SK-N-MC (cell line): Measurements from ENCODE around the gene BRAP.
"Not testable (repeated sequence)": the region's sequence is repeated elsewhere in the genome, so short reads cannot be mapped to it uniquely, and the experiment has no call there.

Source experiments
- DNase-seq: peaks from one replicate; pipeline ENCODE4 v3.0.0-alpha.2; 2011; ENCODE audit warnings: low read depth, low spot score
- H3K27ac ChIP-seq: fragments of 200-600 bp; sonication (generic); 2 replicates; pipeline ENCODE4 v1.5.1; 2016; ENCODE audit warnings: mixed run types
- H3K36me3 ChIP-seq: fragments of 200-600 bp; sonication (generic); 2 replicates; pipeline ENCODE4 v1.6.1; 2017; ENCODE audit warnings: antibody characterized with exemption, low read length, mixed read lengths; ENCODE audit not compliant: insufficient read depth
- H3K4me3 ChIP-seq: fragments of 200-600 bp; sonication (generic); 2 replicates; pipeline ENCODE4 v1.5.1; 2016
- H3K9ac ChIP-seq: fragments of 200-600 bp; sonication (generic); 2 replicates; pipeline ENCODE4 v1.8.0; 2017; ENCODE audit warnings: mixed run types, mixed read lengths; ENCODE audit not compliant: insufficient read length
- H3K9me3 ChIP-seq: fragments of 200-600 bp; sonication (generic); 2 replicates; pipeline ENCODE4 v1.6.1; 2017; ENCODE audit warnings: low read depth, mild to moderate bottlenecking, antibody characterized with exemption, low read length, moderate library complexity, mixed read lengths
- EZH2 ChIP-seq: fragments of 200-600 bp; sonication (generic); IDR thresholded peaks from one replicate; pipeline ENCODE4 v1.6.1; 2017; ENCODE audit warnings: antibody characterized with exemption
- FOXP2 ChIP-seq: optimal IDR thresholded peaks from 2 replicates; pipeline ENCODE3; 2011; ENCODE audit warnings: mild to moderate bottlenecking, moderate library complexity; ENCODE audit not compliant: insufficient read depth; ENCODE audit errors: extremely low read length, control extremely low read depth
- POLR2AphosphoS5 ChIP-seq: IDR thresholded peaks from 2 replicates; pipeline ENCODE4 v1.6.1; 2012; ENCODE audit warnings: mild to moderate bottlenecking, low read depth, low read length, borderline replicate concordance

Gene BRAP, protein sequence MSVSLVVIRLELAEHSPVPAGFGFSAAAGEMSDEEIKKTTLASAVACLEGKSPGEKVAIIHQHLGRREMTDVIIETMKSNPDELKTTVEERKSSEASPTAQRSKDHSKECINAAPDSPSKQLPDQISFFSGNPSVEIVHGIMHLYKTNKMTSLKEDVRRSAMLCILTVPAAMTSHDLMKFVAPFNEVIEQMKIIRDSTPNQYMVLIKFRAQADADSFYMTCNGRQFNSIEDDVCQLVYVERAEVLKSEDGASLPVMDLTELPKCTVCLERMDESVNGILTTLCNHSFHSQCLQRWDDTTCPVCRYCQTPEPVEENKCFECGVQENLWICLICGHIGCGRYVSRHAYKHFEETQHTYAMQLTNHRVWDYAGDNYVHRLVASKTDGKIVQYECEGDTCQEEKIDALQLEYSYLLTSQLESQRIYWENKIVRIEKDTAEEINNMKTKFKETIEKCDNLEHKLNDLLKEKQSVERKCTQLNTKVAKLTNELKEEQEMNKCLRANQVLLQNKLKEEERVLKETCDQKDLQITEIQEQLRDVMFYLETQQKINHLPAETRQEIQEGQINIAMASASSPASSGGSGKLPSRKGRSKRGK

DNA sequence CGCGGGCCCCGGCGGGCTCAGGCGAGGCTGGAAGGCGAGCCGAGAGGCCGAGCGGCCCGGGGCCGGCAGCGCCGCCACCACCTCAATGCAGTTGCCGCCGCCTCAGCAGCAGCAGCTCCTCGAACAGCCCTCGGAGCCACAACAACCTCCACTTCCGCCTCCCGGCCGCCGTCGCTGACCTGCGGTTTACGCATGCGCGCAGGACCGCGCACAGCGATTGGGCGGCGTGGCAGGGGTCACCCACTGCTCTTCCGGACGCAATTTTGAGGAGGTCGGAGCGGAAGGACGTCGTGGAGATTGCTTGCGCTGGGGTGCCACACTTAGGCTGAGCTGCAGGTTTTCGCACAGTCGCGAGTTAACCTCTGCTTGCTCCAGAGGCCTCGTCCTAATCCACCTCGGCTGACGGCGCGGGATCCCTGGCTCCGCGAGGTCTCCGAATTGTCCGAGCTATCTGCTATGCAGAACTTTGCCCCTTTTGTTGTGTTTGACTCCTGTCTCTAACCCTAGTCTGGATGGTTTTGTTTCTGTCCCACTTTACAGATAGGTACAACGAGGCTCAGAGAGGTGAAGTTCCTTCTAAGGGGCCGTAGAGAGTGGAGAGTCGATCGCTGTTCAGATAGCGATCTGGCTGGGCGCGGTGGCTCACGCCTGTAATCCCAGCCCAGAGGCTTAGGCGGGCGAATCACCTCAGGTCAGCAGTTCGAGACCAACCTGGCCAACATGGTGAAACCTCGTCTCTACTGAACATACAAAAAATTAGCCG lies at the start of gene BRAP, which contains the start of gene ACAD10:
Gene BRAP (minus strand): TSS at position 146 of the 763 bp plus-strand sequence. CDS start 164 bp downstream, outside the sequence.
Gene ACAD10 (plus strand): TSS at position 243 of the 763 bp plus-strand sequence. CDS start 6,657 bp downstream, outside the sequence.
- Histone ChIP-seq H3K9me3 (no peaks in the 10 kb centered on the region), H3K27ac (peak within 1 kb of the TSS; percentile 75; the same call in 1 of the 2 replicates), H3K4me3 (peak within 1 kb of the TSS; percentile 96), H3K9ac (peak within 1 kb of the TSS; percentile 97), H3K36me3 (peaks cover 19% of the 10 kb centered on the region)
- TF ChIP-seq FOXP2 (no peak), EZH2 (no peak), POLR2AphosphoS5 (peak; percentile 97)
- peak; percentile 44 for DNase-seq

DNA sequence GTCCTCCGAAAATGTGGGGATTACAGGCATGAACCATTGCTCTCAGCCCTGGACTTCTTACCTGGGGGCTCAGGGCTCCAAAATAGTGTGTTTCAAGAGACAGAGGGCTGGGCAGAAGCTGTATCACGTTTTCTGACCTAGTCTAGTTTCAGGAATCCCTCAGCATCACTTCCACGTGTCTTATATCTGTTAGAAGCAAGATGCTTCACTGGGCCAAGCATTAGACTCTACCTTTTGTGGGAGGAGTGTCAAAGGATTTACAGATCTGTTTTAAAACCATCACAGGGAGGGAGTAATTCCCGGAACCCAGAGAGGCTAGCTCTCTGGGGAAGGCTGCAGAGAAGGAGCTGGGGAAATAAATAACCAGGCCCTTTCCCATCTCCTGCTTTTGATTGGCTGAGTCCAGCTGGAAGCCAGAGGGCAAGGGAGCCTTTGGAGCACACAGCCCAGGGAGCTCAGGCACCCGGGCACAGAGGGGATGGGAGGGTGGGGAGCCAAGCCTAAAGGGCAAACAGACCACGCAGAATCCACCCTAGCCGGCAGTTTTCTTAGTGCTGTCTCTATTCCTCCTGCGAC lies 47.7 kb upstream of the BRAP start:
- Histone ChIP-seq H3K9ac (no peak overlapping the region), H3K9me3 (no peaks in the 10 kb centered on the region), H3K36me3 (peaks cover 5% of the 10 kb centered on the region; the same call in 1 of the 2 replicates), H3K4me3 (no peak overlapping the region), H3K27ac (no peak overlapping the region)
- no peak for DNase-seq
- TF ChIP-seq EZH2 (no peak), POLR2AphosphoS5 (no peak), FOXP2 (no peak)

DNA sequence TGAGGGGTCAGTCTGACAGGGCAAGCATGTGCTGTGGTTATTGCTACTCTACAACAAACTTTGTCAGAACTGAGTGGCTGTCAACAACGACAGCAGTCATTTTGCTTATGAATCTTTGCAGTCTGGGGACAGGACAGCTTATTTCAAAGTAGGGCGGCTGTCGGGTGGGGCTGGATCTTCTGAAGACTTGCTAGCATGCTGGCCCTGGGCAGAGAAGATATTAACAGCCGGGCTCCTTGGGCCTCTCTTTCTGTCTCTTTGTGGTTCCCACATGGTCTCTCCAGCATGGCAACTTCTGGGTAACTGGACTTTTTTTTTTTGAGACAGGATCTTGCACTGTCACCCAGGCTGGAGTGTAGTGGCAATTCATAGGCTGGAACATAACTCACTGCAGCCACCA lies 47.0 kb upstream of the BRAP start:
- no peak overlapping the region for H3K27ac ChIP-seq
- H3K36me3 ChIP-seq, result peaks cover 5% of the 10 kb centered on the region; the same call in 1 of the 2 replicates
- no peak overlapping the region for H3K9ac ChIP-seq
- no peaks in the 10 kb centered on the region for H3K9me3 ChIP-seq
- TF ChIP-seq POLR2AphosphoS5 (no peak), FOXP2 (no peak), EZH2 (no peak)
- no peak for DNase-seq
- no peak overlapping the region for H3K4me3 ChIP-seq

DNA sequence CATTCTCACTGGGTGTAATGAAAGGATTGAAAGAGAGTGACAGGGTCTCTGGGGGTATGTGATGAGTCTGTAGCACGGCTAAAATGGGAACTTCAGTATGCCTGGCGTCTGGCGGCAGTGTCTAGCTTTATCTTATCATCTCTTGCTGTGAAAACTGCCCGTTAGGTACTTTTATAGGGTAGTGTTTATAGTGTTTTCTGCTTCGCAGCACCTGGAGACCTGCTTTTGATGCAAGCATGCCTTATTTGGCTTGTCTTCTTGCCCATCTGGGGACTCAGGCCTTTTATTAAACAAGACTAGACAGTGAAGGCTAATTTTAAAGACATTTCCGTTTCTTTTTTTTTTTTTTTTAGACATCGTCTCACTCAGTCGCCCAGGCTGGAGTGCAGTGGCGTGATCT lies 44.7 kb upstream of the BRAP start:
- no peak for DNase-seq
- TF ChIP-seq FOXP2, result no peak
- no peak for TF ChIP-seq EZH2
- TF ChIP-seq POLR2AphosphoS5, result no peak
- Histone ChIP-seq H3K4me3 (no peak overlapping the region), H3K9ac (no peak overlapping the region), H3K36me3 (no peaks in the 10 kb centered on the region), H3K9me3 (no peaks in the 10 kb centered on the region), H3K27ac (no peak overlapping the region)

DNA sequence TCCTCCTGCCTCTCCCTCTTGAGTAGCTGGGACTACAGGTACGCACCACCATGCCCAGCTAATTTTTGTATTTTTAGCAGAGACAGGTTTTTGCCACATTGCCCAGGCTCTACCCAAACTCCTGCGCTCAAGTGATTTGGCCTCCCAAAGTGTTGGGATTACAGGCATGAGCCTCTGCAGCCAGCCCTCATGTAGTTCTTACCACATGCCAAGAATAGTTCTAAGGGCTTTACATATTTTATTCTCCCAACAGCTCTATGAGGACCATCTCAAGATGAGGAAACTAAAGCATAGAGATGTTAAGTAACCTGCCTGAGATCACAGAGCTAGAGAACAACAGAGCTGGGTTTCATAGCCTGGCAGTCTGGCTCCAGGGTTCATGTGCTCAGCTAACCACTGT lies 43.0 kb upstream of the BRAP start:
- Histone ChIP-seq H3K27ac (no peak overlapping the region), H3K36me3 (no peaks in the 10 kb centered on the region), H3K4me3 (no peak overlapping the region), H3K9ac (no peak overlapping the region), H3K9me3 (no peaks in the 10 kb centered on the region)
- DNase-seq, result no peak
- TF ChIP-seq POLR2AphosphoS5, result no peak
- no peak for TF ChIP-seq EZH2
- TF ChIP-seq FOXP2, result no peak

DNA sequence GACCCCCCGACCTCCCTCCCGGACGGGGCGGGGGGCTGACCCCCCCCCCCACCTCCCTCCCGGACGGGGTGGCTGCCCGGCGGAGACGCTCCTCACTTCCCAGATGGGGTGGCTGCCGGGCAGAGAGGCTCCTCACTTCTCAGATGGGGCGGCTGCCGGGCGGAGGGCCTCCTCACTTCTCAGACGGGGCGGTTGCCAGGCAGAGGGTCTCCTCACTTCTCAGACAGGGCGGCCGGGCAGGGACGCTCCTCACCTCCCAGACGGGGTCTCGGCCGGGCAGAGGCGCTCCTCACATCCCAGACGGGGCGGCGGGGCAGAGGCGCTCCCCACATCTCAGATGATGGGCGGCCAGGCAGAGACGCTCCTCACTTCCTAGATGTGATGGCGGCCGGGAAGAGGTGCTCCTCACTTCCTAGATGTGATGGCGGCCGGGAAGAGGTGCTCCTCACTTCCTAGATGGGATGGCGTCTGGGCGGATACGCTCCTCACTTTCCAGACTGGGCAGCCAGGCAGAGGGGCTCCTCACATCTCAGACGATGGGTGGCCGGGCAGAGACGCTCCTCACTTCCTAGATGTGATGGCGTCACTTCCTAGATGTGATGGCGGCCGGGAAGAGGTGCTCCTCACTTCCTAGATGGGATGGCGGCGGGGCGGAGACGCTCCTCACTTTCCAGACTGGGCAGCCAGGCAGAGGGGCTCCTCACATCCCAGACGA lies 38.0 kb upstream of the BRAP start:
- H3K36me3 ChIP-seq, H3K9ac ChIP-seq, H3K9me3 ChIP-seq, H3K27ac ChIP-seq, H3K4me3 ChIP-seq, DNase-seq: not testable (repeated sequence)

DNA sequence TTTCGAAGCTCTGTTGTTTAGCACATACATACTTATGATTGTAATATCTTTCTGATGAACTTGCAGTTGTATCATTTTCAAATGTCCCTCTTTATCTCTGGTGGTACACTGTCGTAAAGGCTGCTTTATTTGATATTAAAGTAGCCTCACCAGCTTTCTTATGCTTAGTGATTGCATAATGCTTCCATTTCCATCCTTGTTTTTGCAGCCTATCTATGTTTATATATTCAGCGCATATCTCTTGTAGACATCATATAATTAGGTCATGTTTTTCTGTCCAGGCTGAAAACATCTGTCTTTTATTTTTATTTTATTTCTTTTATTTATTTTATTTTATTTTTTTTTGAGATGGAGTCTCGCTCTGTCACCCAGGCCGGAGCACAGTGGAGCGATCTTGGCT lies 34.7 kb upstream of the BRAP start:
- Histone ChIP-seq H3K36me3 (peaks cover 13% of the 10 kb centered on the region), H3K27ac (0 out of 2 replicates have a peak overlapping the region, but pooled peaks have one; percentile 13), H3K9me3 (no peaks in the 10 kb centered on the region), H3K9ac (no peak overlapping the region), H3K4me3 (no peak overlapping the region)
- no peak for DNase-seq
- TF ChIP-seq FOXP2, result no peak
- TF ChIP-seq POLR2AphosphoS5, result no peak
- TF ChIP-seq EZH2, result no peak

DNA sequence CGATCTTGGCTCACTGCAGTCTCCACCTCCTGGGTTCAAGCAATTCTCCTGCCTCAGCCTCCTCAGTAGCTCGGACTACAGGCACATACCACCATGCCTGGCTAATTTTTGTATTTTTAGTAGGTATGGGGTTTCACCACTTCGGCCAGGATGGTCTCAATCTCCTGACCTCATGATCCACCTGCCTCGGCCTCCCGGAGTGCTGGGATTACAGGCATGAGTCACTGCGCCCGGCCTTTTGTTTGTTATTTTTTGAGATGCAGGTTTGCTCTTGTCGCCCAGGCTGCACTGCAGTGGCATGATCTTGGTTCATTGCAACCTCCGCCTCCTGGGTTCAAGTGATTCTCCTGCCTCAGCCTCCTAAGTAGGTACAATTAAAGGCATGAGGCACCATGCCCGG lies 33.6 kb upstream of the BRAP start:
- H3K27ac ChIP-seq, H3K4me3 ChIP-seq, H3K9me3 ChIP-seq, DNase-seq, H3K9ac ChIP-seq: not testable (repeated sequence)
- H3K36me3 ChIP-seq, result peaks cover 13% of the 10 kb centered on the region
